ENCODE results near the gene GBX1. TPM values are rescaled to one million over a fixed set of nuclear protein-coding genes. Genes with fewer than 3 reads are reported as not detected.

GBX1 gene
- total and polyA plus RNA-seq, 2 donors, result 0.07 TPM; not detected in 1

GRCh38 chr7:151138153-151138851 is 29.2 kb downstream of the GBX1 start:
- Histone ChIP-seq H3K9me3 (ENCODE audit: control insufficient read depth in 2 of 2, insufficient read depth in 1 of 2, low read length in 1 of 2) (no peaks in the 10 kb centered on the region), H3K4me3 (ENCODE audit: low read length in 2 of 2) (no peak overlapping the region), H3K27me3 (ENCODE audit: control insufficient read depth in 2 of 2, insufficient read depth in 1 of 2, low read length in 1 of 2) (peaks cover 0 to 2% of the 10 kb centered on the region in 2 donors), H3K4me1 (ENCODE audit: control insufficient read depth in 2 of 2, insufficient read depth in 2 of 2, low read length in 2 of 2) (no peaks in the 10 kb centered on the region), H3K27ac (ENCODE audit: low read depth in 1 of 2, low read length in 1 of 2) (no peak overlapping the region), H3K36me3 (ENCODE audit: control insufficient read depth in 2 of 2, insufficient read depth in 2 of 2, low read length in 1 of 2) (no peaks in the 10 kb centered on the region)
- WGBS, result 94% methylated on average over 30 of the region's 30 CpGs
- DNase-seq (ENCODE audit: low read depth in 6 of 9, low spot score in 9 of 9), result no peak

GRCh38 chr7:151137791-151138152 is 29.7 kb downstream of the GBX1 start:
- WGBS, result 95% methylated on average over 11 of the region's 11 CpGs
- no peak for DNase-seq (ENCODE audit: low read depth in 6 of 9, low spot score in 9 of 9)

DNA sequence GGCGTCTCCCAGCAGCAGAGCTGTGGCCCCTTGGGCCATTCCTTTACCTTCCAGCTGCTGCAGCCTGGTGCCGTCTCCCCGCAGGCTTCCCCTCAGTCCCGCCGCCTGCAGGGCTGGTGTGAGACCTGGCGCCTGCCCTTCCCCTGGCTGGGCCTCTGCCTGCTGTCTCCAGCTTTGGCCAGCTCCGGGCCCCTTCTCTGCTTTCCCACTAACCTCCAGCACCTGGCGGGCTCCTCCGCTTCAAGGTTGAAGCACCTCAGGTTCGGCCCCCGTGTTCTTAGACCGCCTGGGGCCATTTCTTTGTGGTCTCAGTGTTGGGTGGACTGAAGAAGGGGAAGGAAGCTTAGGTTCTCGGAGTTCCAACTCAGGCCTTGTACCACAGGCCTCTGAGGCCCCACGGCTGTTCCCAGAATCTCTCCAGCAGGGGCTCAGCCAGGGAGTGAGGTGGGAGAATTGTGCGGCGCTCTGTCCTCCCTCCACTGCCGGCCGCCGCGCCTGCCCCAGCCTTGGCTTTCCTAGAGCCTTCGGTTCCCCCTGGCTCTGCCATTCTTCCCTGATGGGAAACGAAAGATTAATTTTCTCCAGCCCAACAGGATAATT is 30.3 kb downstream of the GBX1 start:
- no peak for DNase-seq (ENCODE audit: low read depth in 6 of 9, low spot score in 9 of 9)
- H3K4me1 ChIP-seq (ENCODE audit: control insufficient read depth in 2 of 2, insufficient read depth in 2 of 2, low read length in 2 of 2), result no peaks in the 10 kb centered on the region
- no peaks in the 10 kb centered on the region for H3K36me3 ChIP-seq (ENCODE audit: control insufficient read depth in 2 of 2, insufficient read depth in 2 of 2, low read length in 1 of 2)
- no peaks in the 10 kb centered on the region for H3K9me3 ChIP-seq (ENCODE audit: control insufficient read depth in 2 of 2, insufficient read depth in 1 of 2, low read length in 1 of 2)
- no peak overlapping the region for H3K27ac ChIP-seq (ENCODE audit: low read depth in 1 of 2, low read length in 1 of 2)
- H3K27me3 ChIP-seq (ENCODE audit: control insufficient read depth in 2 of 2, insufficient read depth in 1 of 2, low read length in 1 of 2), result peaks cover 0 to 2% of the 10 kb centered on the region in 2 donors
- 93% methylated on average over 22 of the region's 22 CpGs for WGBS
- H3K4me3 ChIP-seq (ENCODE audit: low read length in 2 of 2), result no peak overlapping the region

More at GRCh38 chr7:151137791-151138152, 29.7 kb downstream of the GBX1 start:
- peaks cover 0 to 2% of the 10 kb centered on the region in 2 donors for H3K27me3 ChIP-seq (ENCODE audit: control insufficient read depth in 2 of 2, insufficient read depth in 1 of 2, low read length in 1 of 2)
- H3K4me3 ChIP-seq (ENCODE audit: low read length in 2 of 2), result no peak overlapping the region
- H3K9me3 ChIP-seq (ENCODE audit: control insufficient read depth in 2 of 2, insufficient read depth in 1 of 2, low read length in 1 of 2), result no peaks in the 10 kb centered on the region
- no peaks in the 10 kb centered on the region for H3K4me1 ChIP-seq (ENCODE audit: control insufficient read depth in 2 of 2, insufficient read depth in 2 of 2, low read length in 2 of 2)
- H3K36me3 ChIP-seq (ENCODE audit: control insufficient read depth in 2 of 2, insufficient read depth in 2 of 2, low read length in 1 of 2), result no peaks in the 10 kb centered on the region
- H3K27ac ChIP-seq (ENCODE audit: low read depth in 1 of 2, low read length in 1 of 2), result no peak overlapping the region

DNA sequence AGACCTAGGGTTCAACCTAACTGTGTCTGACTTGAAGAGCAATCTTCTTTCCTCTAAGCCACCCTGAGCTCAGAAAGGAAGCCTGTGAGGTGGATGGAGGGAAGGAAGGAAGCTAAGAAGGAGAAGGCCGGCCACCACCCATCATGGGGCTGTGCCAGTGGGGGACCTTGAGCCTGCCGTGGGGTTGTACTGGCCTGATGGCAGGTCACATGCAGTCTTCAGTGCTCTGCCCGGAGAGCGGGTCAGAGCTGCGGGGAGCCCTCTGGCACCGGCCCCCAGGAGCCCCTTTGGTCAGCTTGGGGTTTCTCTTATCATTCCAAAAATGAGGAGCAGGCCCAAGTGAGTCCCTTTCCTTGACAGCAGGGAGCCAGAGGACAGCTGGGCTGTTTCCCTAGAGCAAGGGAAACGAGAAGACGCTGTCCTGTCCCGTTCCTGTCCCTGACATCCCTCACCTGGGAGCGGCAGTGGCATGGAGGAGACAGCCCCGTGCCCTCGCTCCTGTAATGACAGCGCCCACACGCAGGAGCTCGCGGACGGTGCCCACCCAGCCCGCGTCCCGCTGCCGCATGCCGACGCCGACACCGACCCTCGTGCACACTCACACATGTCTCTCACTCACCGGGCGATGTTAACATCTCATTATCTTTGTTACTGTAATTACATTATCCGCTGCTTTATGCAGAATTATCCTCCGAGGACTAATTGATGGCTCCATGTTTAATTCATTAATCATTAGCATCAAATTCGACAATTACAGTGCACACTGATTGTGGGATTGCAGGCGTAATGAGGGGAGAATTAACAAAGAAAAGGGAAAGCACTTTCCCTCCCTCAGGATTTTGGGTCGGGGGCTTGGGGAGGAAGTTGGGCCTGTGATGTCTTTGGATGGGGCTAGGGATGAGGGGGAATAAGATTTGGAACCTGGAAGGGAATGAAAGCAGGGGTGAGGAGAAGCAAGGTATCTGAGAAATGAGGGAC is 31.3 kb downstream of the GBX1 start:
- Histone ChIP-seq H3K36me3 (ENCODE audit: control insufficient read depth in 2 of 2, insufficient read depth in 2 of 2, low read length in 1 of 2) (no peaks in the 10 kb centered on the region), H3K9me3 (ENCODE audit: control insufficient read depth in 2 of 2, insufficient read depth in 1 of 2, low read length in 1 of 2) (no peaks in the 10 kb centered on the region), H3K4me3 (ENCODE audit: low read length in 2 of 2) (no peak overlapping the region), H3K27me3 (ENCODE audit: control insufficient read depth in 2 of 2, insufficient read depth in 1 of 2, low read length in 1 of 2) (peaks cover 0 to 2% of the 10 kb centered on the region in 2 donors), H3K4me1 (ENCODE audit: control insufficient read depth in 2 of 2, insufficient read depth in 2 of 2, low read length in 2 of 2) (no peaks in the 10 kb centered on the region), H3K27ac (ENCODE audit: low read depth in 1 of 2, low read length in 1 of 2) (no peak overlapping the region)
- DNase-seq (ENCODE audit: low read depth in 6 of 9, low spot score in 9 of 9), result no peak
- 97% methylated on average over 33 of the region's 33 CpGs for WGBS

- H3K27ac ChIP-seq (ENCODE audit: low read depth in 1 of 2, low read length in 1 of 2), result no peak overlapping the region
- H3K4me1 ChIP-seq (ENCODE audit: control insufficient read depth in 2 of 2, insufficient read depth in 2 of 2, low read length in 2 of 2), result no peaks in the 10 kb centered on the region
- DNase-seq (ENCODE audit: low read depth in 6 of 9, low spot score in 9 of 9), result no peak
- H3K9me3 ChIP-seq (ENCODE audit: control insufficient read depth in 2 of 2, insufficient read depth in 1 of 2, low read length in 1 of 2), result no peaks in the 10 kb centered on the region
- H3K27me3 ChIP-seq (ENCODE audit: control insufficient read depth in 2 of 2, insufficient read depth in 1 of 2, low read length in 1 of 2), result peaks cover 0 to 2% of the 10 kb centered on the region in 2 donors
- H3K4me3 ChIP-seq (ENCODE audit: low read length in 2 of 2), result no peak overlapping the region
- 98% methylated on average over 5 of the region's 5 CpGs for WGBS
- H3K36me3 ChIP-seq (ENCODE audit: control insufficient read depth in 2 of 2, insufficient read depth in 2 of 2, low read length in 1 of 2), result no peaks in the 10 kb centered on the region
Observed at GRCh38 chr7:151135525-151135845, 32.0 kb downstream of the GBX1 start.

DNA sequence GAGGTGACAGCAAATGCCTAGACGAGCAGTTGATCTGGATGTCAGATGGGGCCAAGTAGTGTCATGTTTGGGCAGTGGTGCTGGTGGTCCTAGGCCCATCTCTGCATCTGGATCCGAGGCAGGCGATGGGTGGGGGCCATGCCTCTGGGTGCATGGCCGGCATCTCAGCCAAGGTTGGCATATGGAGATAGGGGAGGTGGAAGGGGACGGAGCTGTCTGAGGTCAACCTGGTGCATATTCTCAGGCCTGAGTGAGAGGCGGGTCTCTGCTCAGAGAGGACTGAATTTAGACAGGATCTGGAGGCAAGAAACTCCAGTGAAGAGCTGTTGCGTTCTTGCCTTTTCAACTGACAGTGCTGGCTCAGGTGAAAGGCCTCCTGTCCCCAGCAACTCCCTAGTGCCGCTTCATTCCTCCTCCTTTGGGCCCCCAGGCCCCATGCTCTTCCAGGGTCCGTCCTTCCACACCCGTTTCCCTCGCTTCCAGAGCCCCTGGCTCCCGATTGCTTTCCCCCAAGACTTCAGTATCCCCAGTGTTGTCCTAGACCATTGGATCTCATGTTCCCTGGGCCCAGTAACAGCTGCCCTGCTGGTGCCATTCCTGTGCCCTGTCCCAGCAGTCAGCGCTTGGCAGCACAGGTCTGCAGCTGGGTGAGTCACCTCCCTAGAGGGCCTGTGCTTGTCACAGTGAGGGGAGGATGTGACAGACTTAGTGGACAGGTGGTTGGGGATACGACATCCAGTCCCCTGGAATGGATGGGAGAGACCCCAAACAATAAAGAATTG is 32.6 kb downstream of the GBX1 start:
- Histone ChIP-seq H3K4me3 (ENCODE audit: low read length in 2 of 2) (no peak overlapping the region), H3K27me3 (ENCODE audit: control insufficient read depth in 2 of 2, insufficient read depth in 1 of 2, low read length in 1 of 2) (peaks cover 0 to 2% of the 10 kb centered on the region in 2 donors), H3K4me1 (ENCODE audit: control insufficient read depth in 2 of 2, insufficient read depth in 2 of 2, low read length in 2 of 2) (no peaks in the 10 kb centered on the region), H3K9me3 (ENCODE audit: control insufficient read depth in 2 of 2, insufficient read depth in 1 of 2, low read length in 1 of 2) (no peaks in the 10 kb centered on the region), H3K27ac (ENCODE audit: low read depth in 1 of 2, low read length in 1 of 2) (no peak overlapping the region), H3K36me3 (ENCODE audit: control insufficient read depth in 2 of 2, insufficient read depth in 2 of 2, low read length in 1 of 2) (no peaks in the 10 kb centered on the region)
- DNase-seq (ENCODE audit: low read depth in 6 of 9, low spot score in 9 of 9), result no peak
- WGBS, result 97% methylated on average over 14 of the region's 14 CpGs

GRCh38 chr7:151133986-151134742 is 33.3 kb downstream of the GBX1 start:
- Histone ChIP-seq H3K36me3 (ENCODE audit: control insufficient read depth in 2 of 2, insufficient read depth in 2 of 2, low read length in 1 of 2) (no peaks in the 10 kb centered on the region), H3K27ac (ENCODE audit: low read depth in 1 of 2, low read length in 1 of 2) (no peak overlapping the region), H3K27me3 (ENCODE audit: control insufficient read depth in 2 of 2, insufficient read depth in 1 of 2, low read length in 1 of 2) (peaks cover 0 to 2% of the 10 kb centered on the region in 2 donors), H3K9me3 (ENCODE audit: control insufficient read depth in 2 of 2, insufficient read depth in 1 of 2, low read length in 1 of 2) (no peaks in the 10 kb centered on the region), H3K4me3 (ENCODE audit: low read length in 2 of 2) (no peak overlapping the region), H3K4me1 (ENCODE audit: control insufficient read depth in 2 of 2, insufficient read depth in 2 of 2, low read length in 2 of 2) (no peaks in the 10 kb centered on the region)
- 97% methylated on average over 24 of the region's 24 CpGs for WGBS
- DNase-seq (ENCODE audit: low read depth in 6 of 9, low spot score in 9 of 9), result no peak

DNA sequence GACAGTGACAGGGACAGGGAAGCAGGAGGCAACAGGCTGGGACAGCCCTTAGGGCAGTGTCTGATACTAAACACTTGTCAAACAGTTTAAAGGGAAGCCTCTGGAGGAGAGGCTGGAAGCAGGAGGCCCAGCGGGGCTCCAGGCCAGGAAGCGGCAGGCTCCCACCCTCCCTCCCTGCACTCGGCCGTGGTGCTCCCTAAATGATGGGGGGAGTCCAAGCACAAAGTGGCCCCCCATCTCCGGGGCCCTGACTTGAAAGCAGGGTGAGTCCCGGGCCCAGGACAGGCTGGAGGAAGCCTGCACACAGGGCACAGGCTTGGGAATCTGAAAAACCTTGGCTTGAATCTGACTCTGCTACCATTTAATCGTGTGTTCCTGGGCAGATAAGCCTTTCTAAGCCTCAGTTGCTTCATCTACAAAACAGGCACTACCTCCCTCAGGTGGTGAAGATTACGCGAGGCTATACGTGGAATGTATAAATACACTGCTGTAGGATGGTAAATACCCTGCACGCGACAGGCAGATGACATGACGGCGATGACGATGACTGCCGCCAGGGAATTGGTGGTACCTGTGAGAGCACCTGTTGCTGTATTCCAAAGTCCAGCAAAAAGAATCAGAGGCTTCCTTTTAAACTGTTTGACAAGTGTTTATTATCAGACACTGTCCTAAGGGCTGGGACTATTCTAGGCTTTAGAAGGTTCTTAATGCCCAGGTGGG is 34.1 kb downstream of the GBX1 start:
- Histone ChIP-seq H3K27ac (ENCODE audit: low read depth in 1 of 2, low read length in 1 of 2) (no peak overlapping the region), H3K36me3 (ENCODE audit: control insufficient read depth in 2 of 2, insufficient read depth in 2 of 2, low read length in 1 of 2) (no peaks in the 10 kb centered on the region), H3K4me1 (ENCODE audit: control insufficient read depth in 2 of 2, insufficient read depth in 2 of 2, low read length in 2 of 2) (no peaks in the 10 kb centered on the region), H3K9me3 (ENCODE audit: control insufficient read depth in 2 of 2, insufficient read depth in 1 of 2, low read length in 1 of 2) (no peaks in the 10 kb centered on the region), H3K27me3 (ENCODE audit: control insufficient read depth in 2 of 2, insufficient read depth in 1 of 2, low read length in 1 of 2) (peaks cover 0 to 2% of the 10 kb centered on the region in 2 donors), H3K4me3 (ENCODE audit: low read length in 2 of 2) (no peak overlapping the region)
- WGBS, result 96% methylated on average over 16 of the region's 16 CpGs
- DNase-seq (ENCODE audit: low read depth in 6 of 9, low spot score in 9 of 9), result no peak
